Esophagus (tissue), 2 donors: ENCODE results near the gene ANKRD35. TPM values are rescaled to one million over a fixed set of nuclear protein-coding genes. Genes with fewer than 3 reads are reported as not detected.
"Not testable (repeated sequence)": the region's sequence is repeated elsewhere in the genome, so short reads cannot be mapped to it uniquely, and the experiment has no call there.

Source experiments
- H3K27ac ChIP-seq, 2 donors: one replicate each; pipeline ENCODE4 v1.5.1; 2013; ENCODE audit warnings: low read depth in 2 of 2, mild to moderate bottlenecking in 2 of 2, inconsistent platforms in 1 of 2, low read length in 1 of 2, moderate library complexity in 1 of 2
- H3K27me3 ChIP-seq, 2 donors: one replicate each; pipeline ENCODE4 v1.6.1; 2013; ENCODE audit warnings: low read length in 2 of 2, control low read depth in 1 of 2, mild to moderate bottlenecking in 1 of 2; ENCODE audit not compliant: insufficient read depth in 2 of 2, control insufficient read depth in 1 of 2
- H3K36me3 ChIP-seq, 2 donors: one replicate each; pipeline ENCODE4 v1.6.1; 2013; ENCODE audit warnings: low read length in 1 of 2; ENCODE audit not compliant: control insufficient read depth in 2 of 2, insufficient read depth in 2 of 2
- H3K4me1 ChIP-seq, 2 donors: one replicate each; pipeline ENCODE4 v1.6.1; 2013; ENCODE audit warnings: low read length in 1 of 2; ENCODE audit not compliant: control insufficient read depth in 2 of 2, insufficient read depth in 2 of 2
- H3K4me3 ChIP-seq, 2 donors: one replicate each; pipeline ENCODE4 v1.5.1; 2013; ENCODE audit warnings: low read length in 2 of 2, mild to moderate bottlenecking in 2 of 2, low read depth in 1 of 2, moderate library complexity in 1 of 2
- H3K9me3 ChIP-seq, 2 donors: one replicate each; pipeline ENCODE4 v1.6.1; 2013; ENCODE audit warnings: mild to moderate bottlenecking in 2 of 2, low read depth in 1 of 2, low read length in 1 of 2, moderate library complexity in 1 of 2; ENCODE audit not compliant: control insufficient read depth in 2 of 2, insufficient read depth in 1 of 2
- WGBS, 2 donors: extraction: QIAGEN DNeasy Blood & Tissue Kit; methylation state at CpG; one replicate each; pipeline ENCODE4 v1.1.7; 2013; 5-methylcytosine and 5-hydroxymethylcytosine counted together
- polyA plus RNA-seq, 2 donors: library from polyadenylated mRNA; stranded (reverse); fragments of 200-250 nt; gene quantifications; one replicate each; pipeline ENCODE4 v1.2.3, GENCODE V29; 2013
- donor health status: healthy with polysubstance abuse.
- donor health status: Bipolar disorder and iron deficiency.

ANKRD35 gene
- polyA plus RNA-seq, 2 donors: 13.9 to 17.0 TPM

GRCh38 chr1:145823565-145824498 lies 61.8 kb downstream of the ANKRD35 start, which contains the start of the genes POLR3C and RNF115:
Gene POLR3C (plus strand): TSS chr1:145824200. CDS start chr1:145825777, 1,577 bp downstream.
Gene RNF115 (minus strand): TSS chr1:145824095. CDS start chr1:145823873, 222 bp downstream.
- 0% methylated on average over 75 to 89 of the region's 89 CpGs for WGBS, 2 donors

GRCh38 chr1:145822779-145823331 lies 62.8 kb downstream of the ANKRD35 start:
- not testable (repeated sequence) for H3K4me3 ChIP-seq
- 0 to 4% methylated on average over 3 to 4 of the region's 16 CpGs for WGBS, 2 donors

More at GRCh38 chr1:145823565-145824498, 61.8 kb downstream of the ANKRD35 start, which contains the start of the genes POLR3C and RNF115:
- Histone ChIP-seq H3K9me3 (no peaks in the 10 kb centered on the region), H3K36me3 (peaks cover 4 to 6% of the 10 kb centered on the region in 2 donors), H3K4me3 (peak within 1 kb of the TSS; percentile 75 to 85), H3K4me1 (no peaks in the 10 kb centered on the region), H3K27ac (peak within 1 kb of the TSS; percentile 79 to 87), H3K27me3 (no peaks in the 10 kb centered on the region)

GRCh38 chr1:145818095-145818494 lies 67.6 kb downstream of the ANKRD35 start:
- H3K9me3 ChIP-seq, H3K4me3 ChIP-seq, H3K4me1 ChIP-seq, H3K36me3 ChIP-seq, H3K27ac ChIP-seq, H3K27me3 ChIP-seq: not testable (repeated sequence)
- 30 to 80% methylated on average over 4 of the region's 6 CpGs for WGBS, 2 donors

More at GRCh38 chr1:145822779-145823331, 62.8 kb downstream of the ANKRD35 start:
- not testable (repeated sequence) for H3K27ac ChIP-seq, H3K4me1 ChIP-seq, H3K9me3 ChIP-seq, H3K27me3 ChIP-seq, H3K36me3 ChIP-seq

Other genes starting within 250 kb of the ANKRD35 start
- under 1 TPM; 0.04 to 0.05 TPM for gene PDZK1, start 178.5 kb downstream of the ANKRD35 start, polyA plus RNA-seq
- under 1 TPM; 0.05 to 0.71 TPM for gene CD160, start 166.4 kb downstream of the ANKRD35 start, polyA plus RNA-seq
- 1 to 10 TPM; 3.4 to 4.8 TPM for gene RNF115, start 61.8 kb downstream of the ANKRD35 start, polyA plus RNA-seq
- gene POLR3C, start 61.7 kb downstream of the ANKRD35 start, polyA plus RNA-seq: 10 to 100 TPM in 1 of 2 donors, 1 to 10 TPM in 1; 9.0 to 15.1 TPM
- 1 to 10 TPM; 1.5 to 2.2 TPM for gene NUDT17, start 40.2 kb downstream of the ANKRD35 start, polyA plus RNA-seq
- 10 to 100 TPM; 29.8 to 43.6 TPM for gene PIAS3, start 26.8 kb downstream of the ANKRD35 start, polyA plus RNA-seq
- 1 to 10 TPM; 1.5 to 1.9 TPM for gene ITGA10, start 24.2 kb upstream of the ANKRD35 start, polyA plus RNA-seq
- gene PEX11B, start 32.9 kb upstream of the ANKRD35 start, polyA plus RNA-seq: 10 to 100 TPM; 19.3 to 26.4 TPM
- gene RBM8A, start 41.6 kb upstream of the ANKRD35 start, polyA plus RNA-seq: 100 to 1,000 TPM; 144 to 250 TPM
- 1 to 10 TPM; 2.1 to 2.9 TPM for gene LIX1L, start 72.2 kb upstream of the ANKRD35 start, polyA plus RNA-seq
- under 1 TPM; 0.27 to 0.47 TPM for gene ANKRD34A, start 78.7 kb upstream of the ANKRD35 start, polyA plus RNA-seq
- 10 to 100 TPM; 12.8 to 13.7 TPM for gene POLR3GL, start 78.8 kb upstream of the ANKRD35 start, polyA plus RNA-seq
- 100 to 1,000 TPM in 1 of 2 donors, 10 to 100 TPM in 1; 77.5 to 235 TPM for gene TXNIP, start 110.7 kb upstream of the ANKRD35 start, polyA plus RNA-seq
- not detected for gene HJV, start 135.9 kb upstream of the ANKRD35 start, polyA plus RNA-seq